Ovary (tissue), 9 donors: ENCODE data around the gene MMS19. TPM values are rescaled to one million over a fixed set of nuclear protein-coding genes. Genes with fewer than 3 reads are reported as not detected.

Experiments
- DNase-seq, 5 donors: peaks; one replicate each; pipeline ENCODE4 v3.0.0-alpha.2; 2019 to 2020
- H3K27ac ChIP-seq, 2 donors: fragments of 200-600 bp; one replicate each; pipeline versions ENCODE4 v1.5.1 to v1.8.0; 2019 to 2022
- H3K27me3 ChIP-seq: fragments of 200-600 bp; one replicate; pipeline ENCODE4 v1.8.0; 2022
- H3K36me3 ChIP-seq: fragments of 200-600 bp; sonication (generic); one replicate; pipeline ENCODE4 v1.5.1; 2019
- H3K4me1 ChIP-seq: one replicate; pipeline ENCODE4 v1.8.1; 2013; ENCODE audit warnings: mild to moderate bottlenecking, moderate library complexity; ENCODE audit not compliant: insufficient read depth
- H3K4me3 ChIP-seq: fragments of 200-600 bp; sonication (generic); one replicate; pipeline ENCODE4 v1.5.1; 2017
- H3K9me3 ChIP-seq, 2 donors: fragments of 200-600 bp in 1 of 2; sonication (generic) in 1 of 2; one replicate each; pipeline versions ENCODE4 v1.5.1 to v1.8.1; 2013 to 2019; ENCODE audit warnings: mild to moderate bottlenecking in 1 of 2, moderate library complexity in 1 of 2
- CTCF ChIP-seq, 3 donors: fragments of 450-650 bp in 2 of 3; fragments of 200-600 bp in 1 of 3; IDR thresholded peaks; one replicate each; pipeline versions ENCODE4 v1.5.1 to v1.8.0; 2016 to 2022; ENCODE audit warnings: antibody characterized with exemption in 3 of 3, mild to moderate bottlenecking in 1 of 3
- EP300 ChIP-seq: sonication (generic); formaldehyde crosslinking; IDR thresholded peaks from one replicate; pipeline ENCODE4 v1.6.1; 2017; ENCODE audit warnings: antibody characterized with exemption
- POLR2A ChIP-seq: fragments of 450-650 bp; IDR thresholded peaks from one replicate; pipeline ENCODE4 v1.6.1; 2017; ENCODE audit warnings: antibody characterized with exemption, mild to moderate bottlenecking, moderate library complexity
- WGBS, 3 donors: extraction: QIAGEN DNeasy Blood & Tissue Kit in 1 of 3; methylation state at CpG; one replicate each; pipeline versions ENCODE4 v1.1.5 to v1.1.7; 2013 to 2017; 5-methylcytosine and 5-hydroxymethylcytosine counted together
- intact Hi-C, 4 donors: fragments of 100-400 bp; cut with DNase I; formaldehyde crosslinking; loops; one replicate each; pipeline versions ENCODE4 v1.11.0 to v1.15.1; 2022 to 2023
- polyA plus RNA-seq, 2 donors: library from polyadenylated mRNA; stranded (reverse); fragments of 200-250 nt in 1 of 2; fragments of 350-450 nt in 1 of 2; fragmentation: Illumina TruSeq in 1 of 2; extraction: RNeasy Lipid Tissue Mini Kit (QIAGEN cat#74804) in 1 of 2; gene quantifications; one replicate each; pipeline ENCODE4 v1.2.3, GENCODE V29; 2013 to 2014
- total RNA-seq, 7 donors: library from RNA; depleted of rRNA in 2 of 7; stranded (reverse); fragments of >200 nt in 2 of 7; fragmentation: NEBNext Ultra II Directional in 3 of 7; extraction: Animal tissue kit (Norgen Biotek cat#: 25700) in 3 of 7; gene quantifications; one replicate each; pipeline versions ENCODE4 v1.1.0 to v1.2.4, GENCODE V29; 2016 to 2023
- donor health status: DM: no; HTN: no; CAD: no; lungs with moderate emphysema.
- donor health status: DM: no; HTN: no; CAD: no.
- donor health status: Bipolar disorder and iron deficiency.
- donor health status: DM: yes; HTN: yes; CAD: no.
- donor health status: DM: no; HTN: no; CAD: no.
- donor health status: DM: yes; HTN: yes; CAD: no.

MMS19 gene
- total and polyA plus RNA-seq, 9 donors = 45.3 to 63.6 (median 56.4) TPM

- H3K27me3 ChIP-seq = no peaks in the 10 kb centered on the region
- H3K27ac ChIP-seq = peak overlapping the region; percentile 22 to 62
- H3K9me3 ChIP-seq = no peaks in the 10 kb centered on the region
- H3K36me3 ChIP-seq = no peaks in the 10 kb centered on the region
- WGBS, 3 donors = 65 to 75% (median 69%) methylated on average over 14 of the region's 14 CpGs
- DNase-seq = peak in 2 of 5 donors; percentile 45 to 46
- intact Hi-C loops = loop anchor here in 2 of 4 donors (5.0 to 10.0 kb wide), 2 partner anchors 39 to 46 kb away; partner anchors contain the start of genes MMS19 (in 1 of the 2) and UBTD1 (in 1 of the 2)
- H3K4me1 ChIP-seq = peaks cover 23% of the 10 kb centered on the region
- no peak overlapping the region for H3K4me3 ChIP-seq
- TF ChIP-seq POLR2A = no peak
- no peak for TF ChIP-seq EP300
- TF ChIP-seq CTCF (IDR thresholded peaks at IDR 0.05) = no peak
Measured at GRCh38 chr10:97540669-97541500, 42.7 kb upstream of the MMS19 start.

GRCh38 chr10:97539523-97540200 lies 41.4 kb upstream of the MMS19 start:
- Histone ChIP-seq H3K27ac (peak overlapping the region in 1 of 2 donors; percentile 62), H3K36me3 (no peaks in the 10 kb centered on the region), H3K4me1 (peaks cover 23% of the 10 kb centered on the region), H3K4me3 (no peak overlapping the region), H3K9me3 (no peaks in the 10 kb centered on the region), H3K27me3 (no peaks in the 10 kb centered on the region)
- DNase-seq = peak; percentile 58 to 74 (median 62)
- 33 to 34% (median 34%) methylated on average over 6 of the region's 6 CpGs for WGBS, 3 donors
- intact Hi-C loops = loop anchor here in 2 of 4 donors (5.0 to 10.0 kb wide), 2 partner anchors 37 to 45 kb away; partner anchors contain the start of genes MMS19 (in 1 of the 2) and UBTD1 (in 1 of the 2)
- TF ChIP-seq POLR2A = no peak
- no peak for TF ChIP-seq EP300
- no peak for TF ChIP-seq CTCF (IDR thresholded peaks at IDR 0.05)

GRCh38 chr10:97538839-97539238 lies 40.6 kb upstream of the MMS19 start:
- TF ChIP-seq CTCF (IDR thresholded peaks at IDR 0.05) (no peak), POLR2A (no peak), EP300 (no peak)
- 93 to 96% (median 94%) methylated on average over 4 of the region's 4 CpGs for WGBS, 3 donors
- H3K4me3 ChIP-seq = no peak overlapping the region
- no peaks in the 10 kb centered on the region for H3K36me3 ChIP-seq
- DNase-seq = no peak
- intact Hi-C loops = no loop called here
- no peaks in the 10 kb centered on the region for H3K27me3 ChIP-seq
- H3K9me3 ChIP-seq = no peaks in the 10 kb centered on the region
- H3K27ac ChIP-seq = no peak overlapping the region
- H3K4me1 ChIP-seq = peaks cover 23% of the 10 kb centered on the region

- Histone ChIP-seq H3K27me3 (no peaks in the 10 kb centered on the region), H3K9me3 (no peaks in the 10 kb centered on the region), H3K4me3 (no peak overlapping the region), H3K27ac (no peak overlapping the region), H3K36me3 (no peaks in the 10 kb centered on the region), H3K4me1 (peaks cover 22% of the 10 kb centered on the region)
- DNase-seq = no peak
- intact Hi-C loops = no loop called here
- TF ChIP-seq CTCF (IDR thresholded peaks at IDR 0.05) = no peak
- TF ChIP-seq EP300 = no peak
- TF ChIP-seq POLR2A = no peak
- WGBS, 3 donors = 33 to 51% (median 41%) methylated on average over 4 of the region's 4 CpGs
Measured at GRCh38 chr10:97538411-97538810, 40.2 kb upstream of the MMS19 start.
